OCI-LY7 (cell line): ENCODE data around the gene ALOX15B.

Experiments
- CTCF ChIP-seq: fragments of 200-600 bp; sonication (generic); conservative IDR thresholded peaks from 2 replicates; pipeline ENCODE4 v1.5.1; 2014; ENCODE audit warnings: mild to moderate bottlenecking, antibody characterized with exemption, low read length, moderate library complexity, mixed read lengths
- EZH2phosphoT487 ChIP-seq: fragments of 200-600 bp; sonication (generic); IDR thresholded peaks from 2 replicates; pipeline ENCODE4 v1.6.1; 2018; ENCODE audit warnings: low read depth, borderline replicate concordance, mild to moderate bottlenecking, mixed run types, antibody characterized with exemption, low read length, moderate library complexity, mixed read lengths

DNA sequence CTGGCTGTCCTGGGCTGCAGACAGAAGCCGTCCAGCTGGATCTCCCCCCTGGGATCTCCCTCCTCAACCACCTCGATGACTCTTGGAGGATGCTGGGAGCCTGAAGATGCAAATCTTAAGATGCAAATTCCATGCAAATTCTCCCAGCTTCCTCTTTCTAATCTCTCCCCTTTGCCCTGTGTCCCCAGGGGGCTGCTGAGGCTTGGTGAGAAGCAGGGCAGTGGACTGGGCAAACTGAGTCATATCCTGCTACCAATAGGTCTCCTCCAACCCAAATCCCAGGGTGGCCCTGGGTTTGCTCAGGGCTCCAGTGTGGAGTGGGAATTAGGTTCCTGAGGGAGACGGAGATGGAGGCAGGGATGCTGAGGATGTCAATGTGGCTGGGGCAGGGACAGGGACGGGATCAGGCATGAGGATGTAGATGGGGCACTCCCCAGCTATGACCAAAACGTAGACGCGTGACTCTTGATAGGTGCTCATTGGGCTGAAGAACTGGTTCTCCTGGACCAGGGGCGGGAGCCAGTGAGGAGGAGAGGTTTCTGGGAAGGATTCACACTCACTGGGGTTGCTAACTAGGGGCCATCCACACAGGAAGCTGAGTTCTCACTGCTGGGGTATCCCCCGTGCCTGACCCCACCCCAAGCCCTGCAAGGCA, 52.3 kb downstream of the ALOX15B start:
- TF ChIP-seq CTCF (no peak), EZH2phosphoT487 (no peak)
